Upper lobe of left lung (tissue), 4 donors: ENCODE measurements around the gene TYW3.

Experiments
- CTCF ChIP-seq, 6 experiments: fragments of 450-650 bp in 4 of 6; fragments of 200-600 bp in 2 of 6; sonication (generic) in 2 of 6; IDR thresholded peaks; one replicate each; pipeline ENCODE4 v1.5.1; 2016 to 2019; ENCODE audit warnings: antibody characterized with exemption in 6 of 6
- POLR2AphosphoS5 ChIP-seq, 2 donors: sonication (generic); formaldehyde crosslinking; IDR thresholded peaks; one replicate each; pipeline ENCODE4 v1.5.1; 2017; ENCODE audit warnings: antibody characterized with exemption in 2 of 2

GRCh38 chr1:74699331-74699730 lies 33.6 kb upstream of the TYW3 start:
- TF ChIP-seq POLR2AphosphoS5 (IDR thresholded peaks at IDR 0.05) (no peak), CTCF (IDR thresholded peaks at IDR 0.05) (no peak)
